Lower leg skin (tissue), 4 donors: ENCODE measurements around the gene ADSS1. TPM values are rescaled to one million over a fixed set of nuclear protein-coding genes. Genes with fewer than 3 reads are reported as not detected.

Experiments
- DNase-seq, 2 donors: peaks; one replicate each; pipeline ENCODE4 v3.0.0-alpha.2; 2019; ENCODE audit warnings: low spot score in 2 of 2
- H3K4me3 ChIP-seq: fragments of 200-600 bp; sonication (generic); 2 replicates; pipeline ENCODE4 v1.5.1; 2017; ENCODE audit warnings: mild to moderate bottlenecking, low read depth; ENCODE audit not compliant: poor library complexity, severe bottlenecking
- POLR2A ChIP-seq, 2 donors: fragments of 450-650 bp; IDR thresholded peaks; one replicate each; pipeline ENCODE4 v1.6.1; 2016 to 2017; ENCODE audit warnings: antibody characterized with exemption in 2 of 2, mild to moderate bottlenecking in 1 of 2, moderate library complexity in 1 of 2
- WGBS, 2 donors: methylation state at CpG; one replicate each; pipeline ENCODE4 v1.1.5; 2018; 5-methylcytosine and 5-hydroxymethylcytosine counted together
- intact Hi-C: fragments of 100-400 bp; cut with DNase I; formaldehyde crosslinking; loops from one replicate; pipeline ENCODE4 v1.15.0; 2023; ENCODE audit warnings: low total_unique reads
- total RNA-seq, 4 donors: library from RNA; depleted of rRNA; stranded (reverse); fragments of >200 nt; gene quantifications; one replicate each; pipeline ENCODE4 v1.1.0, GENCODE V29; 2016
- TF ChIP-seq, protein P1 (sequence below), 3 donors: fragments of 450-650 bp; IDR thresholded peaks; one replicate each; pipeline ENCODE4 v1.5.1; 2016; ENCODE audit warnings: antibody characterized with exemption in 3 of 3, mild to moderate bottlenecking in 3 of 3, moderate library complexity in 2 of 3

Gene ADSS1
- total RNA-seq, 4 donors from 2014 or later, result 5.5 to 8.7 (median 7.2) TPM

DNA sequence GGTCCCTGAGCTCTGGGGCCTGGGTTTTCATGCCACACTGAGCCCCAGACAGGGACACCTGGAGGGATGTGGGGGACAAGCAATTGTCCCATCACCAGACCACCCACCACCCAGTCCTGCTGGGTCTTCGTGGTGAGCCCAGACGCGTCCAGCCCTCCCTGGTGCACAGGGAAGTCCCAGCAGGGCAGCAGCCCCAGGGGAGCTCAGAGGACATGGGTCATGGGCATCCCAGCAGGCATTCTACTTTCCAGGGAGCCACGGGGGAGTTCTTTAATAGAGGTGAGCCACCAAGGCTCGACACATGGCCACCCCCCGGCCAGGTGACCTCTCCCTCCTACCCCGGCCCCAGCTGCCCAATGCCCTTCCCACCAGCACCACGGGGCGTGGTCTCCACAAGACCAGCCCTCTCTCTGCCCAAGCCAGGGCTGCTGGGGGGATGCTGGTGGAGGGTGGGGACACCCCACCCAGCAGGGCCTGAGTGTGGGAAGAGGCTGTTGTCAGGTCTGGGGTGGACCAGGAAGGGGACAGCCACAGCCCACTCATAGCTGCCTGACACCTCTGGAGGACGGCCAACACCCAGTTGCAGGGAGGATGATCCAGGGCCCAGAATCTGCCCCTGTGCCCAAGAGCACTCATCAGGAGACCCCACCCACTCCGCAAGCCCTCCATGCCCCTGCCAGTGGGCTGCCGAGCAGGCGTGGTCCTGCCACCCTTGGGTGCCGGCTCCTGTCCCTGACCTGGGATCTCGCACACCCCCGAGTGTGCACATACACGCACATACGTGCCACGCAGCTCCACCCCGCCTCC lies 57.4 kb downstream of the ADSS1 start:
- WGBS, 2 donors, result 73 to 81% methylated on average over 12 to 17 of the region's 20 CpGs
- TF ChIP-seq, protein P1, sequence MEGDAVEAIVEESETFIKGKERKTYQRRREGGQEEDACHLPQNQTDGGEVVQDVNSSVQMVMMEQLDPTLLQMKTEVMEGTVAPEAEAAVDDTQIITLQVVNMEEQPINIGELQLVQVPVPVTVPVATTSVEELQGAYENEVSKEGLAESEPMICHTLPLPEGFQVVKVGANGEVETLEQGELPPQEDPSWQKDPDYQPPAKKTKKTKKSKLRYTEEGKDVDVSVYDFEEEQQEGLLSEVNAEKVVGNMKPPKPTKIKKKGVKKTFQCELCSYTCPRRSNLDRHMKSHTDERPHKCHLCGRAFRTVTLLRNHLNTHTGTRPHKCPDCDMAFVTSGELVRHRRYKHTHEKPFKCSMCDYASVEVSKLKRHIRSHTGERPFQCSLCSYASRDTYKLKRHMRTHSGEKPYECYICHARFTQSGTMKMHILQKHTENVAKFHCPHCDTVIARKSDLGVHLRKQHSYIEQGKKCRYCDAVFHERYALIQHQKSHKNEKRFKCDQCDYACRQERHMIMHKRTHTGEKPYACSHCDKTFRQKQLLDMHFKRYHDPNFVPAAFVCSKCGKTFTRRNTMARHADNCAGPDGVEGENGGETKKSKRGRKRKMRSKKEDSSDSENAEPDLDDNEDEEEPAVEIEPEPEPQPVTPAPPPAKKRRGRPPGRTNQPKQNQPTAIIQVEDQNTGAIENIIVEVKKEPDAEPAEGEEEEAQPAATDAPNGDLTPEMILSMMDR (IDR thresholded peaks at IDR 0.05), result no peak
- TF ChIP-seq POLR2A (IDR thresholded peaks at IDR 0.05), result no peak
- no peak overlapping the region for H3K4me3 ChIP-seq
- intact Hi-C loops, result no loop called here
- no peak for DNase-seq

DNA sequence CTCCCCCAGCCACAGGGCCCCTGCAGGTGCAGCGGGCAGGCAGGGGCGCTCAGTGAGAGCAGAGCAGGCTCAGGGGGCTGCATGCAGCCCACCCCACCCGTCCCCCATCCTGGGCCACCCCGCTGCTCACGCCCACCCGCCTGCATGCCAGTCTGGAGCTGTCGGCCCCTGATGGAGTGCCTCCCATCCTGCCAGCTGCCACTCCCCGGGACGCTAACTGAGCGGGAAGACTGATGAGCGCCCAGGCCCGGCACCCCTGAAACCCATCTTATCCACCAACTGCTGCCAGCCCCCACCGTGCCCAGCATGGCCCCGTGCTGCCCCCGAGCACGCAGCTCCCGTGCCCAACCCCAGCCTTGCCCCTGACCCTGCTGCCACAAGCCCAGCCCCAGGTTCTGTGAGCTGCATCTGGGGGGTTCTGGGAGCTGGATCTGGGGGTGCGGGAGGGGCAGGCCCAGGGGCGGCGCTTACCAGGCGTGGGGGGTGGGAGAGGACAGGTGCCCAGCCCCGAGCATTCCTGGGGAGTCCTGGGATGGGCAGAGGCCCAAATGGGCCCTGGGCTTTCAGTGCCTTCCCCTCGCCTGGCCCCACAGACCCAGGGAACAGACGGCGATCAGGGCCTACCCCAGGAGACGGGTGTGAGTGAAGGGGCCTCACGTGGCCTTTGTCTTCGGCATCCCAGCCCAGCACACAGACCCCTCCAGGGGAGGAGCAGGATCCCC lies 58.2 kb downstream of the ADSS1 start:
- WGBS, 2 donors, result 85 to 87% methylated on average over 18 to 27 of the region's 28 CpGs
- intact Hi-C loops, result no loop called here
- TF ChIP-seq, protein P1 (IDR thresholded peaks at IDR 0.05), result no peak
- no peak for TF ChIP-seq POLR2A (IDR thresholded peaks at IDR 0.05)

DNA sequence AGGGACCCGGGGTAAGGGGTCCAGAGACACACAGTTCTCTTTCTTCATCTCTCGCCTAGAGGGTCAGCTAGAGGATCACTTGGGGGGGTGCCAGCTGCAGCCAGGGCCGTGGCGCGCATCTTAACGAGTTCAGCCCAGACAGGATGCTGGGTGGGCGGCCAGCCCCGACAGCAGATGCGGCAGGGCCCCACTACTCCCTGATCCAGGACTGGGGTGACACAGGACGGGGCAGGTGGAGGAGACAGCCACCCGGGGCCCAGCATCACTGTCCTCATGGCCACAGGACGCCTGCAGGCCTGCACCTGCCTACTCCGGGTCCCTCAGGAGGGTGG lies 58.7 kb downstream of the ADSS1 start:
- intact Hi-C loops, result no loop called here
- TF ChIP-seq POLR2A (IDR thresholded peaks at IDR 0.05), result no peak
- TF ChIP-seq, protein P1 (IDR thresholded peaks at IDR 0.05), result no peak
- no peak overlapping the region for H3K4me3 ChIP-seq
- DNase-seq, result no peak
- WGBS, 2 donors, result 90 to 100% methylated on average over 1 to 3 of the region's 13 CpGs

More for the DNA sequence above, 58.2 kb downstream of the ADSS1 start:
- no peak for DNase-seq
- no peak overlapping the region for H3K4me3 ChIP-seq

DNA sequence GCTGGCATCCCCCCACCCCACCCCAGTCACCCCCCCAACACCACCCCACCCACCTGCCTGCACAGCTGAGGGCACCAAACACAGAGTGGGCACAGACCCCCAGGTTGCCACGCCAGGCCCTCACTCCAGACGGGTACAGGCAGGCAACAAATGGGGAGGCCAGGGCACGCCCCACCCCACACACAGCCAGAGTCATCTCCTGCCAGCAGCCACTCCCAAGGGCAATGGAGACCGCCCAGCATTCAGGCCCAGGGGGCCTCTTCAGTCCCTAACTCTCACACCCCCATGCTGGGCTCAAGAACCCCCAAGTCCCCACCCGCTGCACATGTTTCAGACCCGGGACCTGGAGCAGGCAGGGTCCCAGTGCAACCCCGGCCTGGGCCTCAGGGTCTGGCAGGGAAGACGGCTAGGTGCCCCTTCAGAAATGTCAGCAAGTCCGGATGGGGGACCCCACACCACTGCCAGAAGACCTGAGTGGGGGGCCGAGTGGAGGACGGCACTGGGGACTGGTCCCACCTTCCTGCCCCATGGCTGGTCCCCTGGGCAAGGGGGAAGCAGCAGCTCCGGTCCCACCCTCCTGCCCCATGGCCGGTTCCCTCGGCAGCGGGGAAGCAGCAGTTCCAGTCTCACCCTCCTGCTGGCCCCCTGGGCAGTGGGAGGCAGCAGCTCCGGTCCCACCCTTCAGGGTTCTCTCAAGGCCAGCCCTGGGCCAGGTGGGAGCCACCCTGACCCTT lies 59.6 kb downstream of the ADSS1 start:
- TF ChIP-seq POLR2A (IDR thresholded peaks at IDR 0.05), result no peak
- TF ChIP-seq, protein P1 (IDR thresholded peaks at IDR 0.05), result no peak
- no peak for DNase-seq
- intact Hi-C loops, result no loop called here
- 46 to 68% methylated on average over 11 to 16 of the region's 16 CpGs for WGBS, 2 donors
- H3K4me3 ChIP-seq, result no peak overlapping the region

DNA sequence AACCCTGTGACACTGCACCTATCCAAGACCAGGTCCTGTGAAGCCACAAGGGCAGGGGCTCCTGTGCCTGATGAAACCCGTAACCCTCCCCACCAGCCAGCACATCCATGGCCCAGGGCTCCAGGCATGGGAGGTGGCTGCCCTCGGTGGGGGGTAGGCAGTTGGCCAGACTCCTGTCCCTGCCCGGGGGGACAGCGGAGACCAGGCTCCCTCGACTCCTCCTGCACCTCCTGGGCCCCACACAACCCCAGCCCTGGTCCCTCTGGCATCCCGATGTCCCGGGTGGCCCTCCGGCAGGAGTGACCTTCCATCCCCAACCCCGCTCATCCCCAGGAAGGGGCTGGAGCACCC lies 60.2 kb downstream of the ADSS1 start:
- no peak overlapping the region for H3K4me3 ChIP-seq
- intact Hi-C loops, result no loop called here
- no peak for DNase-seq
- WGBS, 2 donors, result 83 to 84% methylated on average over 9 of the region's 9 CpGs
- TF ChIP-seq, protein P1 (IDR thresholded peaks at IDR 0.05), result no peak
- no peak for TF ChIP-seq POLR2A (IDR thresholded peaks at IDR 0.05)
